GM21367 (cell line): ENCODE measurements around the gene PPP6R3.
"Not testable (repeated sequence)": the region's sequence is repeated elsewhere in the genome, so short reads cannot be mapped to it uniquely, and the experiment has no call there.

Source experiments
- ATAC-seq: cut with Tn5 transposase; IDR thresholded peaks from one replicate; pipeline ENCODE4 v1.9.1; 2021; ENCODE audit not compliant: unreplicated experiment

The PPP6R3 gene

GRCh38 chr11:68457216-68457897 lies 3.2 kb upstream of the PPP6R3 start:
- no peak for ATAC-seq

DNA sequence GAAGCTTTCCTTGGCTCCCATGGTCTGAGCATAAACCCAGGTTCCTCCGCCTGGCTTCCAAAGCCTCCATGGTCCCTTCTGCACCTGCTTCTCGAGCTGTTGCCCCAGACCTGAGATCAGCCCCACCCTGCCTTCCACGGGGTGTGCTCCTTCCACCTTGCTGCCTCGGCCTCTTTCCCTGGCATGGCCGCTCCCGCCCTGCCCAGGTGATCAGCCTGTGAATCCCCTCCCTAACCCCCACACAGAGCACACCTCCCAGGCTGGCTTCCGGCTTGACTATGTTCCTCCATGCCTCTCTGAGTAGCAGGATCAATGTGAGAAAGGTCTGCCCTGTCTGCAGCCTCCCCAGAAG lies 2.7 kb upstream of the PPP6R3 start:
- ATAC-seq: no peak

GRCh38 chr11:68458340-68458739 lies 2.2 kb upstream of the PPP6R3 start:
- not testable (repeated sequence) for ATAC-seq

DNA sequence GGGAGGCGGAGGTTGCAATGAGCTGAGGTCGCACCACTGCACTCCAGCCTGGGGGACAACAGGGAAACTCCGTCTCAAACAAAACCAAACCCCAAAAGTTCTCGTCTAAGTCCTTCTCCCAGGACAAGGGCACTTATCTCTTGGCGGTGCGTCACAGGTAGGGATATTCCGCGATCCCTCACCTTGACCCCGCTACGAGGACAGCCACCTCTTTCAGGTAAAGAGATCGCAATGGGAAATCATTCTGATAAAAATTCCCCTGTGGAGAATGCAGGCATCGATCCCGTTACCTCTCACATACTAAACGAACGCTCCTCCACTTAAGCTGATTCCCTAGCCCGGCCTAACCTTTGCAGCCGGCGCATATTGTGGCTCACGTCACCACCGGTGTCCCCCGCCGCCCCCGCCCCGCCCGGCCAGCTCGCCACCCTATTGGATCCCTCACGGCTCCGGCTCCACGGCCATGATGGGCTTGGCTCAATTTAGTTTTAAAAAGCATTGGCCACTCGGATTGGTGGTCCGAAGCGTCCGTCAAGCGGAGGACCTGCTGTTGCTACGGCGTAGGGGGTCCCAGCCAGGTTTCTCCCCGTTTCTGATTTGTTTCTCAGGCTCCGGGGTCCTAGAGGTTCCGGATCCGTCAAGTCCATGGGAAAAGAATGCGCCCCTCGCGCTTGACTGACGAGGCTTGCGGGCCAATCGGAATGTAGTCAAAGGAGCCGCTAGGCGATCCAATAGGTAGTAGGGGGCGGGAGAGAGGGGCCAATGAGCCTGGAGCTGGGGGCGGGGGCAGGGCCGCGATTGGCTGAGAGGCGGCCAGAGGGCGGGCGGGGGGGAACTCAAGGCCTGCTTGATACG lies 439 bp upstream of the PPP6R3 start:
- ATAC-seq: peak; percentile 64

DNA sequence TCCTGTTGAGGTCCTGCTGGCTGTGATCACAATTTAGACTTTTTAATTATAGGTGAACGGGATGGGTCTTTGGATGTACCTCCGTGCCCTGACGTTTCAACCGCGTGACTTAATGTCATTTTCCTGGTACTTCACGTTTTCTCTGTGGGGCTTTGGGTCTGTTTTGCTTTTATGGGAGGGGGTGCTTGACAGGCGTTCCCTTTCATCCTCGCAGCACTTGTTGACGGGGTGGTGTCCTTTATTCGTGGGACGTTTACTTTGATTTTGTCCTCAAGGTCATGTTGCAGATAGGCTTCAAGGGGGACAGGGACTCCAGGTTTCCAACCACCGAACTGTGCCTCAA lies 994 bp downstream of the PPP6R3 start:
- no peak for ATAC-seq

- ATAC-seq: no peak
These were observed 3.2 kb downstream of the PPP6R3 start for GRCh38 chr11:68463714-68464113.

GRCh38 chr11:68467201-68467834 lies 6.8 kb downstream of the PPP6R3 start:
- ATAC-seq: no peak

GRCh38 chr11:68468217-68468828 lies 7.8 kb downstream of the PPP6R3 start:
- ATAC-seq: no peak

GRCh38 chr11:68469122-68469521 lies 8.6 kb downstream of the PPP6R3 start:
- no peak for ATAC-seq

DNA sequence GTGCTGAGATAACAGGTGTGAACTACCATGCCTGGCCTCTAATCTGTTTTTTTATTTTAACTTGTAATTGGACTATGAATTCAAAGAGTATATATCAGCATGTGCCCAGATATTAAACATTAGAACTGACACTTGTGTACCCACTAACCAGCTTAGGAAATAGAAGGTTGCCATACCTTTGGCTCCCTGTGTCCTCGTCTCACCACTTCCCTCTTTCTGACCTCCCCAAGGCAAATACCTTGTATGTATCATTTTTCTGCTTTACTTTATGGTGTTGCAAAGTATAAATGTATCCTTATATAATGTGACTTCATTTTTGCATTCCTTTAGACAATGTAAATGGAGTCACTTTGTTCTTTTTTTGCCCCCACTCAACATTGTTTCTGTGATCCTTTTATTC lies 9.1 kb downstream of the PPP6R3 start:
- ATAC-seq: no peak

- no peak for ATAC-seq
These were observed 9.8 kb downstream of the PPP6R3 start for GRCh38 chr11:68470304-68470811.

DNA sequence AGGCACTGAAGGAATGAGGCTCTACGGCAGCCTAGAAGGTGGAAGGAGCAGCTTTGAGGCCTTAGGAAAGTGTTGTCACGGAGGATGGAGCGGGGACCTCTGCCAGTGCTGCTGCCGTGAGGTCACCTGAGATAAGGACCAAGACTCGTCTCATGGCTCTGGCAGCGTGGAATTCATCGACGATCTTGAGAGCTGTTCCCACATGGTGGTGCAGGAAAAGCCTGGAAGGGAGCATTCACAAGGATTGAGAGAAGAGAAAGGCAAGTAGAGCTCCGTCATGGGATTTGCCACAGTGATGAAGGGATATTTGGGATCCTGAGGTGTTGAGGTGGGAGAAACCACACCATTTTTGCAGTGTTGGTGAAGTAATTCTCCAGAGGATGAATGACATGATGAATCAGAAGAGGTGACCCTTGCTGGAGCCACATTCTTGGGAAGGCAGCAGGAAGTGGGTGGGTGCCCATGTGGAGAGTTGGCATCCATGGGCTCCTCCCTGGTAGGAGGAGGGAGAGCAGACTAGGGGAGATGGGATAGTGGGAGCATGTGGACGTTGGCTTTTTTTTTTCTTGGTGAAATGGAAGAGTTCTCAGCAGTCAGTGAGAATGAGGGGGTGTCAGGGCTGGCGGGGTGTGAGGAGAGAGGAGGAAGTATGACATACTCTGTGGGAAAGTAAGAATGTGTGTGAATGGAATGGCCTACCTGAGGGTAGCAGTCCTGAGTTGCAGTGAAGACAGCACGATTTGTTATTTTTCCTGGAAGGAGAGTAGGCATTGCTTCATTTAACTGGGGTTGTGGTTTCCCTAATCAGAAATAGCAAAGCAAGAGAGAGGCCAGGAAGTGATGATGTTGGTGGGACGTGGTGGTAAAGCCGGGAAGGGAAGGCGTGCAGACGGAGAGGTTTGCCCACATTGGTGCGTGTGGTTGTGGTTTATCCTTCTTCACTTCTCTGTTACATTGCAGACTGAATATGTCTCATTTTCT lies 11.1 kb downstream of the PPP6R3 start:
- ATAC-seq: no peak

GRCh38 chr11:68472778-68473177 lies 12.2 kb downstream of the PPP6R3 start:
- no peak for ATAC-seq

DNA sequence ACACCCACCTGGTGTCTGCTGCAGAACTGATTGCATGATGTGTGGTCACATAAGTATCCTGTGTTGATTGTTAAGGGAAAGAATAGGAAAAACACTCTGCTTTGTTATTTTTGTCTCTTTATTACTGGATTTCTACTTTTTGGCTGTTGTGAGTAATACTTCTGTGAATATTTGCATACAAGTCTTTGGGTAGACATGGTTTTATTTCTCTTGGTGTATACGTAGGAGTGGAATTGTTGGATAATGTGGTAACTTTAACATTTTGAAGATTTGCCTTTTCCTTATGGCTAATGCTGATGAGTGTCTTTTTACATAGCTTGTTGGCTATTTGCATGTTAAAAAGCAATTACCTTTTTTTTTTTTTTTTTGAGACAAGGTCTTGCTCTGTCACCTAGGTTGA lies 13.1 kb downstream of the PPP6R3 start:
- ATAC-seq: no peak

- ATAC-seq: not testable (repeated sequence)
These were observed 15.1 kb downstream of the PPP6R3 start for GRCh38 chr11:68475626-68476025.

DNA sequence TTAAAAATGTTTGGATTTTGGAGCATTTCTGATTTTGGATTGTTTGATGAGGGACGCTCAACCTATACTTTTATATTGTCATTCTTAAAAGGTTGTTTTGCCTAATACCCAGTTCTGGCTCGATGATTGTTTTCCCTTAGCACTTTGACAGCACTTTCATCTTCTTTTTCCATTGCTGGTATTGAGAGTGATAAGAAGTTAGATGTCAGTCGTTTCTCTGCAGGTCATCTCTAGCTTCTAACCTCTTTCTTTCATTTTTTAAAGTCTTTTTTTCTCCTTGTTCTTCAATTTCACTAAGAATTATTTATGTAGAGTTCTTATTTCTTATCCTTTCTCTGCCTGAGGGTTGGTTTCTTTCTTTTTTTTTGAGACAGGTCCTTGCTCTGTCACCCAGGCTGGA lies 18.8 kb downstream of the PPP6R3 start:
- no peak for ATAC-seq

DNA sequence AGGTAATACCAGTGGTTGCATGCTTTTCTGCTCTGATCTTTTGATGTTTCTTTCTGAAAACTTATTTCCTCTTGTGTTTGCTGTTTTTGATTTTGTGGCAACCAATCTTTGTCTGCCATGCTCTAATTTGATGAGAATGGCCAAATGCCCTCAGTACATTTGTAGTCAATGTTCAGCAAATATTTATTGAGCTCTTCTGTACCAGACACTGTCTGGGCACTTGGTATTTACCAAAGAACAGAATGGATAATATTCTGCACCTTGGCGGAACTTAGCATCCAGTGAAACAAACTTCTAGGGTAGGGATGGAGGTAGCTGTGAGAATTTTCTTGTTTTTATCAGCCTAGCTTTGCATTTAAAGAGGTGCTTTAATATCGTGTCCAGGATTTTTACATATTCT lies 19.6 kb downstream of the PPP6R3 start:
- no peak for ATAC-seq

GRCh38 chr11:68480852-68481510 lies 20.4 kb downstream of the PPP6R3 start:
- ATAC-seq: no peak

DNA sequence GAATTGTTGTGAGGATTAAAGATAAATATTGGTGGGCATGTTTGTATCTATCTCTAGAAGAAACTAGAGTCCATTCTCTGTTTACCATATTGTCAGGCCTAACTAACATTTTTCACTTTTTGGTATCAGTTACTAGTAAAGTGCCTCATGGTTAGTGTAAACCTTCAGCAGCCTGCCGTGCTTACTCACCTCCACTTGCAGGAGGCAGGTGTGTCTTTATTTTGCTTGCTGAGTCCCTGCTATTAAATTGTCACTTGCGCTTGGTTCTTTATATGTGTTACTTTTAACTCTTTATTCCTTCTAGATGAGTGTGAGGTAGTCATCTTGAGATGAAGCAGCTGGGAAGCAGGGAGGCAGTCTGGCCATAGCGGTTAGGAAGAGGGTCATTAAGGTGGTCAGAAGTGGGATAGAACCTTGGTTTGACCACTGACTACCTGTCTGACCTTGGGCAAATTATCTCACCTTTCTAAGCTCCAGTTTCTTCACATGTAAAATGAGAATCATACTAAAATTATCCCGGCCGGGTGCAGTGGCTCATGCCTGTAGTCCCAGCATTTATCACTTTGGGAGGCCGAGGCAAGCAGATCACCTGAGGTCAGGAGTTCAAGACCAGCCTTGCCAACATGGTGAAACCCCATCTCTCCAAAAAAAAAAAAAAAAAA lies 21.2 kb downstream of the PPP6R3 start:
- no peak for ATAC-seq
